GM23338 (cell line): ENCODE results near the gene LRMDA. TPM values are rescaled to one million over a fixed set of nuclear protein-coding genes. Genes with fewer than 3 reads are reported as not detected.

Source experiments
- ATAC-seq: fragments of 200-7000 bp; cut with Tn5 transposase; 3 replicates; pipeline ENCODE4 v1.9.1; 2020
- DNase-seq: peaks from one replicate; pipeline ENCODE4 v3.0.0-alpha.2; 2015; ENCODE audit warnings: low spot score
- H2AFZ ChIP-seq: fragments of 200-600 bp; sonication (generic); 2 replicates; pipeline ENCODE4 v1.8.0; 2016; ENCODE audit warnings: antibody characterized with exemption, mild to moderate bottlenecking, moderate library complexity
- H3F3A ChIP-seq: fragments of 200-600 bp; sonication (generic); replicated peaks from 2 replicates; pipeline ENCODE4 v1.8.0; 2017; ENCODE audit warnings: antibody characterized with exemption, mixed run types, low read depth
- H3K27ac ChIP-seq: fragments of 200-600 bp; sonication (generic); 2 replicates; pipeline ENCODE4 v1.6.1; 2016; ENCODE audit warnings: low read depth
- H3K27me3 ChIP-seq: fragments of 200-600 bp; sonication (generic); 2 replicates; pipeline ENCODE4 v1.8.0; 2016; ENCODE audit warnings: mild to moderate bottlenecking, mixed run types, moderate library complexity; ENCODE audit not compliant: insufficient read depth
- H3K36me3 ChIP-seq: fragments of 200-600 bp; sonication (generic); 2 replicates; pipeline ENCODE4 v1.8.0; 2016; ENCODE audit warnings: mild to moderate bottlenecking; ENCODE audit not compliant: insufficient read depth
- H3K4me1 ChIP-seq: fragments of 200-600 bp; sonication (generic); 2 replicates; pipeline ENCODE4 v1.8.0; 2016; ENCODE audit warnings: mild to moderate bottlenecking, moderate library complexity; ENCODE audit not compliant: insufficient read depth
- H3K4me2 ChIP-seq: fragments of 200-600 bp; sonication (generic); 2 replicates; pipeline ENCODE4 v1.7.1; 2017; ENCODE audit warnings: mixed run types
- H3K4me3 ChIP-seq: fragments of 200-600 bp; sonication (generic); 2 replicates; pipeline ENCODE4 v1.6.1; 2016; ENCODE audit warnings: mixed run types
- H3K79me2 ChIP-seq: fragments of 200-600 bp; sonication (generic); replicated peaks from 2 replicates; pipeline ENCODE4 v1.8.0; 2017; ENCODE audit warnings: mild to moderate bottlenecking; ENCODE audit not compliant: insufficient read depth
- H3K9me2 ChIP-seq: fragments of 200-600 bp; sonication (generic); 2 replicates; pipeline ENCODE4 v1.8.0; 2017; ENCODE audit not compliant: insufficient read depth
- H4K20me1 ChIP-seq: fragments of 200-600 bp; sonication (generic); replicated peaks from 2 replicates; pipeline ENCODE4 v1.8.0; 2017; ENCODE audit warnings: mild to moderate bottlenecking; ENCODE audit not compliant: insufficient read depth
- H3K27ac Mint-ChIP-seq: 2 replicates; pipeline ENCODE4 v1.8.0; 2020; ENCODE audit warnings: inconsistent platforms, mild to moderate bottlenecking, moderate library complexity, mixed read lengths
- H3K27me3 Mint-ChIP-seq: 3 replicates; pipeline ENCODE4 v1.8.0; 2022; ENCODE audit warnings: low read depth, mild to moderate bottlenecking, moderate library complexity, mixed read lengths, inconsistent platforms; ENCODE audit not compliant: insufficient read depth, poor library complexity
- H3K36me3 Mint-ChIP-seq: 3 replicates; pipeline ENCODE4 v1.8.0; 2021; ENCODE audit warnings: low read depth, mild to moderate bottlenecking, inconsistent platforms, moderate library complexity, mixed read lengths
- H3K4me1 Mint-ChIP-seq: 3 replicates; pipeline ENCODE4 v1.8.0; 2020; ENCODE audit warnings: mild to moderate bottlenecking, inconsistent platforms, mixed read lengths
- H3K4me3 Mint-ChIP-seq: 3 replicates; pipeline ENCODE4 v1.8.0; 2021; ENCODE audit warnings: moderate library complexity, mild to moderate bottlenecking, inconsistent platforms, mixed read lengths
- H3K9me3 Mint-ChIP-seq: 3 replicates; pipeline ENCODE4 v1.8.0; 2020; ENCODE audit warnings: moderate library complexity, mild to moderate bottlenecking, inconsistent platforms, mixed read lengths
- CREB1 ChIP-seq: fragments of 250-450 bp; sonication (Bioruptor Pico); IDR thresholded peaks from 2 replicates; pipeline ENCODE4 v1.5.0; 2020; ENCODE audit warnings: low read depth, mild to moderate bottlenecking, moderate library complexity
- CTCF ChIP-seq, 2 experiments: fragments of 200-600 bp in 1 of 2; sonication (generic) in 1 of 2; conservative IDR thresholded peaks; 2 replicates each; pipeline versions ENCODE4 v1.5.1 to v1.6.1; 2016 to 2017; ENCODE audit warnings: antibody characterized with exemption in 2 of 2, low read depth in 2 of 2, mild to moderate bottlenecking in 2 of 2, moderate library complexity in 1 of 2
- EZH2 ChIP-seq: fragments of 200-600 bp; sonication (generic); IDR thresholded peaks from one replicate; pipeline ENCODE4 v1.8.0; 2017; ENCODE audit warnings: antibody characterized with exemption, mild to moderate bottlenecking, low read depth; ENCODE audit not compliant: unreplicated experiment
- JUNB ChIP-seq: IDR thresholded peaks from one replicate; pipeline ENCODE4 v1.6.1; 2016; ENCODE audit warnings: antibody characterized with exemption; ENCODE audit not compliant: unreplicated experiment
- NANOG ChIP-seq: IDR thresholded peaks from 2 replicates; pipeline ENCODE4 v1.6.1; 2016; ENCODE audit warnings: antibody characterized with exemption, borderline replicate concordance
- REST ChIP-seq: IDR thresholded peaks from one replicate; pipeline ENCODE4 v1.6.1; 2018; ENCODE audit warnings: antibody characterized with exemption; ENCODE audit not compliant: unreplicated experiment
- STAT1 ChIP-seq: IDR thresholded peaks from one replicate; pipeline ENCODE4 v1.6.1; 2016; ENCODE audit warnings: antibody characterized with exemption; ENCODE audit not compliant: unreplicated experiment
- ZNF114 ChIP-seq: fragments of 250-450 bp; sonication (Bioruptor Pico); IDR thresholded peaks from 2 replicates; pipeline ENCODE4 v1.5.0; 2020; ENCODE audit warnings: mild to moderate bottlenecking, moderate library complexity
- polyA plus RNA-seq: library from polyadenylated mRNA; unstranded; fragments of >200 nt; fragmentation: Nextera tagmentation; extraction: Ambion mirVana; gene quantifications from 2 replicates; pipeline ENCODE4 v1.2.1, GENCODE V29; 2016
- total RNA-seq: library from RNA; depleted of rRNA; stranded (reverse); fragments of >200 nt; shearing (Covaris generic); gene quantifications from 2 replicates; pipeline ENCODE4 v1.2.3, GENCODE V29; 2014

The LRMDA gene
- total and polyA plus RNA-seq, 2 experiments from 2014 or later = 0.90 to 1.8 TPM

- H3F3A ChIP-seq = no peaks in the 10 kb centered on the region
- no peak overlapping the region for H3K27ac Mint-ChIP-seq
- H3K27ac ChIP-seq = no peak overlapping the region
- DNase-seq (no peak), ATAC-seq (no peak)
- no peaks in the 10 kb centered on the region for H3K27me3 ChIP-seq
- H3K36me3 ChIP-seq = no peaks in the 10 kb centered on the region
- no peaks in the 10 kb centered on the region for H4K20me1 ChIP-seq
- H3K4me1 Mint-ChIP-seq = 0 out of 3 replicates have a peak, but pooled peaks cover 2% of the 10 kb centered on the region
- H3K4me3 Mint-ChIP-seq = no peak overlapping the region
- H3K27me3 Mint-ChIP-seq = no peaks in the 10 kb centered on the region
- H3K4me2 ChIP-seq = no peak overlapping the region
- TF ChIP-seq EZH2 (no peak), REST (no peak), ZNF114 (CRISPR knock-in tag) (no peak), CREB1 (CRISPR knock-in tag) (no peak), JUNB (no peak)
- H3K4me1 ChIP-seq = no peaks in the 10 kb centered on the region
- peaks cover 6% of the 10 kb centered on the region; the same call in 1 of the 2 replicates for H3K9me2 ChIP-seq
- H3K4me3 ChIP-seq = no peak overlapping the region
- no peak overlapping the region for H2AFZ ChIP-seq
- no peaks in the 10 kb centered on the region for H3K36me3 Mint-ChIP-seq
- H3K9me3 Mint-ChIP-seq = no peaks in the 10 kb centered on the region; the same call in 1 of the 3 replicates
- no peaks in the 10 kb centered on the region for H3K79me2 ChIP-seq
Observed at GRCh38 chr10:75527542-75527941, 96.1 kb downstream of the LRMDA start.

- Histone ChIP-seq H3K4me1 (no peaks in the 10 kb centered on the region), H3K79me2 (no peaks in the 10 kb centered on the region), H3K4me2 (no peak overlapping the region), H3K27me3 (no peaks in the 10 kb centered on the region), H2AFZ (no peak overlapping the region), H4K20me1 (no peaks in the 10 kb centered on the region), H3K9me2 (peaks cover 6% of the 10 kb centered on the region; the same call in 1 of the 2 replicates), H3K4me3 (no peak overlapping the region), H3K36me3 (no peaks in the 10 kb centered on the region), H3K27ac (no peak overlapping the region), H3F3A (no peaks in the 10 kb centered on the region)
- H3K9me3 Mint-ChIP-seq = no peaks in the 10 kb centered on the region; the same call in 1 of the 3 replicates
- no peak overlapping the region for H3K4me3 Mint-ChIP-seq
- DNase-seq (no peak), ATAC-seq (no peak)
- no peaks in the 10 kb centered on the region for H3K27me3 Mint-ChIP-seq
- H3K27ac Mint-ChIP-seq = no peak overlapping the region
- H3K36me3 Mint-ChIP-seq = no peaks in the 10 kb centered on the region
- 0 out of 3 replicates have a peak, but pooled peaks cover 2% of the 10 kb centered on the region for H3K4me1 Mint-ChIP-seq
- TF ChIP-seq NANOG (no peak), JUNB (no peak), STAT1 (no peak), CTCF (conservative IDR thresholded peaks at IDR 0.05; ENCODE audit: low read depth in 2 of 2) (no peak)
Observed at GRCh38 chr10:75528392-75528791, 97.0 kb downstream of the LRMDA start.
